Vagina (tissue), 2 donors: ENCODE results near the gene TUT4. TPM values are rescaled to one million over a fixed set of nuclear protein-coding genes. Genes with fewer than 3 reads are reported as not detected.
A peak's percentile ranks its signal among the peaks of the same experiment; 100 is the strongest.

Experiments used
- DNase-seq, 2 donors: peaks; one replicate each; pipeline ENCODE4 v3.0.0-alpha.2; 2017; ENCODE audit errors: extremely low spot score in 2 of 2
- H3K27ac ChIP-seq: fragments of 200-600 bp; sonication (generic); one replicate; pipeline ENCODE4 v1.5.1; 2019
- H3K27me3 ChIP-seq: fragments of 200-600 bp; sonication (generic); one replicate; pipeline ENCODE4 v1.5.1; 2019
- H3K36me3 ChIP-seq, 2 donors: fragments of 200-600 bp; sonication (generic); one replicate each; pipeline ENCODE4 v1.5.1; 2017 to 2019
- H3K4me1 ChIP-seq: fragments of 200-600 bp; sonication (generic); one replicate; pipeline ENCODE4 v1.5.1; 2019
- H3K4me3 ChIP-seq, 2 donors: fragments of 200-600 bp; sonication (generic); 1 replicate in 1 of 2; 2 replicates in 1 of 2; pipeline ENCODE4 v1.5.1; 2016 to 2019
- H3K9me3 ChIP-seq: fragments of 200-600 bp; sonication (generic); one replicate; pipeline ENCODE4 v1.5.1; 2019
- CTCF ChIP-seq, 3 experiments: fragments of 450-650 bp in 2 of 3; fragments of 200-600 bp in 1 of 3; sonication (generic) in 1 of 3; IDR thresholded peaks; one replicate each; pipeline ENCODE4 v1.5.1; 2017 to 2019; ENCODE audit warnings: antibody characterized with exemption in 3 of 3, mild to moderate bottlenecking in 2 of 3, moderate library complexity in 2 of 3
- POLR2A ChIP-seq, 2 donors: fragments of 450-650 bp; IDR thresholded peaks; one replicate each; pipeline ENCODE4 v1.6.1; 2017; ENCODE audit warnings: antibody characterized with exemption in 2 of 2, mild to moderate bottlenecking in 2 of 2, moderate library complexity in 2 of 2
- POLR2AphosphoS5 ChIP-seq, 2 donors: sonication (generic); formaldehyde crosslinking; IDR thresholded peaks; one replicate each; pipeline ENCODE4 v1.9.0; 2017; ENCODE audit warnings: antibody characterized with exemption in 2 of 2, mild to moderate bottlenecking in 2 of 2, low read depth in 1 of 2; ENCODE audit not compliant: insufficient read depth in 1 of 2
- intact Hi-C: fragments of 100-400 bp; cut with DNase I; formaldehyde crosslinking; loops from one replicate; pipeline ENCODE4 v1.15.1; 2023
- total RNA-seq: library from RNA; depleted of rRNA; stranded (reverse); fragments of >200 nt; gene quantifications from one replicate; pipeline ENCODE4 v1.2.3, GENCODE V29; 2016

Gene TUT4
- total RNA-seq, 1 donor from 2014 or later = 78.1 TPM

- H3K27ac ChIP-seq = no peak overlapping the region
- intact Hi-C loops = no loop called here
- no peak overlapping the region for H3K4me3 ChIP-seq
- no peaks in the 10 kb centered on the region for H3K9me3 ChIP-seq
- H3K4me1 ChIP-seq = no peaks in the 10 kb centered on the region
- no peak for DNase-seq
- TF ChIP-seq POLR2AphosphoS5 (IDR thresholded peaks at IDR 0.05; ENCODE audit: insufficient read depth in 1 of 2, low read depth in 1 of 2) (no peak), POLR2A (IDR thresholded peaks at IDR 0.05) (no peak), CTCF (IDR thresholded peaks at IDR 0.05) (no peak)
- H3K36me3 ChIP-seq = peaks cover 4 to 84% of the 10 kb centered on the region in 2 donors
- no peaks in the 10 kb centered on the region for H3K27me3 ChIP-seq
Observed at GRCh38 chr1:52414942-52415341, 137.9 kb downstream of the TUT4 start.

GRCh38 chr1:52413410-52413989 lies 139.4 kb downstream of the TUT4 start:
- Histone ChIP-seq H3K27me3 (no peaks in the 10 kb centered on the region), H3K9me3 (no peaks in the 10 kb centered on the region), H3K4me3 (no peak overlapping the region), H3K36me3 (peaks cover 4 to 94% of the 10 kb centered on the region in 2 donors), H3K4me1 (no peaks in the 10 kb centered on the region), H3K27ac (no peak overlapping the region)
- intact Hi-C loops = no loop called here
- DNase-seq = no peak
- TF ChIP-seq POLR2AphosphoS5 (IDR thresholded peaks at IDR 0.05; ENCODE audit: insufficient read depth in 1 of 2, low read depth in 1 of 2) (no peak), POLR2A (IDR thresholded peaks at IDR 0.05) (no peak), CTCF (IDR thresholded peaks at IDR 0.05) (no peak)

- no peak for DNase-seq
- Histone ChIP-seq H3K27ac (peak overlapping the region; percentile 89), H3K27me3 (no peaks in the 10 kb centered on the region), H3K4me3 (peak overlapping the region; percentile 87 to 93), H3K4me1 (peaks cover 22% of the 10 kb centered on the region), H3K36me3 (peaks cover 0 to 30% of the 10 kb centered on the region in 2 donors), H3K9me3 (no peaks in the 10 kb centered on the region)
- intact Hi-C loops = loop anchor here (1.0 to 10.0 kb wide), 2 partner anchors 22 to 260 kb away; partner anchors contain the start of gene ZFYVE9
- TF ChIP-seq POLR2A (IDR thresholded peaks at IDR 0.05) (no peak), CTCF (IDR thresholded peaks at IDR 0.05) (no peak), POLR2AphosphoS5 (IDR thresholded peaks at IDR 0.05; ENCODE audit: insufficient read depth in 1 of 2, low read depth in 1 of 2) (no peak)
Observed at GRCh38 chr1:52404975-52405338, 147.9 kb downstream of the TUT4 start.

- no peaks in the 10 kb centered on the region for H3K27me3 ChIP-seq
- peaks cover 0 to 24% of the 10 kb centered on the region in 2 donors for H3K36me3 ChIP-seq
- DNase-seq = peak in 1 of 2 donors; percentile 97
- intact Hi-C loops = loop anchor here (10.0 kb wide), 1 partner anchor 260 kb away; the partner anchor contains the start of gene ZFYVE9
- peak within 1 kb of the TSS; percentile 89 for H3K27ac ChIP-seq
- no peaks in the 10 kb centered on the region for H3K9me3 ChIP-seq
- H3K4me3 ChIP-seq = peak within 1 kb of the TSS; percentile 87 to 93
- TF ChIP-seq POLR2A (IDR thresholded peaks at IDR 0.05) (peak in 1 of 2 donors; percentile 27), POLR2AphosphoS5 (IDR thresholded peaks at IDR 0.05; ENCODE audit: insufficient read depth in 1 of 2, low read depth in 1 of 2) (peak; percentile 83 to 98), CTCF (IDR thresholded peaks at IDR 0.05) (no peak)
- peaks cover 22% of the 10 kb centered on the region for H3K4me1 ChIP-seq
Observed at GRCh38 chr1:52404116-52404974, 148.5 kb downstream of the TUT4 start, which contains the start of the genes ORC1 and PRPF38A. Gene ORC1 (minus strand): TSS chr1:52404423. CDS start chr1:52402223, 2,200 bp downstream. Gene PRPF38A (plus strand): TSS chr1:52404602. CDS start chr1:52404750, 148 bp downstream.
